ENCODE data around the gene FAM184B. TPM values are rescaled to one million over a fixed set of nuclear protein-coding genes. Genes with fewer than 3 reads are reported as not detected.

The FAM184B gene
- total RNA-seq, 4 donors from 2014 or later: 0.14 to 0.75 (median 0.18) TPM

DNA sequence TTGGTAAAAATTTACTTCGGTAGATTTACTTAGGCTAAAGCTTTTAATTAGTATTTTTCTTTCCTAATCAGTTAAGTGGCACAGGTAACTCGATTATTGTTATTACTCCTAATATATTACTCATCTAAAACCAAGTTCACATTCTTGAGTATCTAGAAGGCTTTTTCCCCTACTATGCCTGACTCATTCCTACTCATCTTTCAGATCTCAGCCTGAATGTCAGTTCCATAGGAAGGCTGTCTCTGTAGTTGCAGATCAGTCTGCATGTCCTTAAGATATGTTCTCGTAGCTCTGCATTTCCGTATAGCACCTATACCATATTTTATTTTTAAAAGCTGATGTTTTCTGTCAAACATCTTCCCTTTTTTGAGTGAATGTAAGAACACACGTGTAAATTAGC, 5.9 kb upstream of the FAM184B start:
- no peak overlapping the region for H3K27ac ChIP-seq
- H3K4me1 ChIP-seq: no peaks in the 10 kb centered on the region
- H3K9me3 ChIP-seq: no peaks in the 10 kb centered on the region
- no peak overlapping the region for H3K4me3 ChIP-seq
- in situ Hi-C loops (cut with MboI; ENCODE audit: low pct_ligation_motif_present in 1 of 4, low pct_unique_long_range_greater_than_20kb in 1 of 4, low sequenced_read_pairs in 3 of 4): loop anchor here in 1 of 4 donors (25.0 kb wide), 1 partner anchor 225 kb away; no protein-coding TSS in a partner anchor
- no peak for DNase-seq
- TF ChIP-seq POLR2A (IDR thresholded peaks at IDR 0.05) (no peak), POLR2AphosphoS5 (IDR thresholded peaks at IDR 0.05) (no peak), EP300 (IDR thresholded peaks at IDR 0.05; ENCODE audit: low read depth) (no peak)
- TF ChIP-seq, protein P1, sequence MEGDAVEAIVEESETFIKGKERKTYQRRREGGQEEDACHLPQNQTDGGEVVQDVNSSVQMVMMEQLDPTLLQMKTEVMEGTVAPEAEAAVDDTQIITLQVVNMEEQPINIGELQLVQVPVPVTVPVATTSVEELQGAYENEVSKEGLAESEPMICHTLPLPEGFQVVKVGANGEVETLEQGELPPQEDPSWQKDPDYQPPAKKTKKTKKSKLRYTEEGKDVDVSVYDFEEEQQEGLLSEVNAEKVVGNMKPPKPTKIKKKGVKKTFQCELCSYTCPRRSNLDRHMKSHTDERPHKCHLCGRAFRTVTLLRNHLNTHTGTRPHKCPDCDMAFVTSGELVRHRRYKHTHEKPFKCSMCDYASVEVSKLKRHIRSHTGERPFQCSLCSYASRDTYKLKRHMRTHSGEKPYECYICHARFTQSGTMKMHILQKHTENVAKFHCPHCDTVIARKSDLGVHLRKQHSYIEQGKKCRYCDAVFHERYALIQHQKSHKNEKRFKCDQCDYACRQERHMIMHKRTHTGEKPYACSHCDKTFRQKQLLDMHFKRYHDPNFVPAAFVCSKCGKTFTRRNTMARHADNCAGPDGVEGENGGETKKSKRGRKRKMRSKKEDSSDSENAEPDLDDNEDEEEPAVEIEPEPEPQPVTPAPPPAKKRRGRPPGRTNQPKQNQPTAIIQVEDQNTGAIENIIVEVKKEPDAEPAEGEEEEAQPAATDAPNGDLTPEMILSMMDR (IDR thresholded peaks at IDR 0.05): no peak
- no peaks in the 10 kb centered on the region for H3K36me3 ChIP-seq
- intact Hi-C loops (cut with DNase I; ENCODE audit: low total_unique reads): no loop called here
- H3K27me3 ChIP-seq: peaks cover 4% of the 10 kb centered on the region
- 78 to 92% methylated on average over 5 of the region's 5 CpGs for WGBS, 2 donors (ENCODE audit: low coverage in 1 of 2)

DNA sequence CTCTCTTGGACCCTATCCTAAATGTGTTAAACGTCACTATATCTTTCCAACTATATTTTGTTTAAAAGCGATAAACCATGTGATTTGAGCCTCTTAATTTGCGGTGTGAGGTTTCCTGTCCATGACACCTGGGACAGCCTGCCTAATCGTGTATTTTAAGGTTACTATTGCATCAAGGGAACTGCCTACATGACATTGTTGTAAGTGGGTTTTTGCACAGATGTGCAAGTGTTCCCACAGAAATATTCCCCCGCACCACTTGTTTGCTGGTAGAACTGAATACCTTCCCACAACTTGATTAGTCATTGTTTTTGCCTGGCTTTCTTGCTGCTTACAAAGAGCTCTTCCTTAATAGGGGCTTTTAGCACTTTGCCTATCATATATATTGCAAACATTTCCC, 5.1 kb upstream of the FAM184B start:
- intact Hi-C loops (cut with DNase I; ENCODE audit: low total_unique reads) (no loop called here), in situ Hi-C loops (cut with MboI; ENCODE audit: low pct_ligation_motif_present in 1 of 4, low pct_unique_long_range_greater_than_20kb in 1 of 4, low sequenced_read_pairs in 3 of 4) (loop anchor here in 1 of 4 donors (25.0 kb wide), 1 partner anchor 224 kb away; no protein-coding TSS in a partner anchor)
- 59 to 67% methylated on average over 4 to 5 of the region's 5 CpGs for WGBS, 2 donors (ENCODE audit: low coverage in 1 of 2)
- TF ChIP-seq POLR2A (IDR thresholded peaks at IDR 0.05) (no peak), POLR2AphosphoS5 (IDR thresholded peaks at IDR 0.05) (no peak), EP300 (IDR thresholded peaks at IDR 0.05; ENCODE audit: low read depth) (no peak)
- TF ChIP-seq, protein P1 (IDR thresholded peaks at IDR 0.05): no peak
- peaks cover 0 to 6% (median 4%) of the 10 kb centered on the region in 4 donors for H3K4me1 ChIP-seq
- H3K9me3 ChIP-seq: no peaks in the 10 kb centered on the region
- H3K27ac ChIP-seq: no peak overlapping the region
- H3K36me3 ChIP-seq: no peaks in the 10 kb centered on the region
- peaks cover 12% of the 10 kb centered on the region for H3K27me3 ChIP-seq
- H3K4me3 ChIP-seq: no peak overlapping the region
- no peak for DNase-seq

DNA sequence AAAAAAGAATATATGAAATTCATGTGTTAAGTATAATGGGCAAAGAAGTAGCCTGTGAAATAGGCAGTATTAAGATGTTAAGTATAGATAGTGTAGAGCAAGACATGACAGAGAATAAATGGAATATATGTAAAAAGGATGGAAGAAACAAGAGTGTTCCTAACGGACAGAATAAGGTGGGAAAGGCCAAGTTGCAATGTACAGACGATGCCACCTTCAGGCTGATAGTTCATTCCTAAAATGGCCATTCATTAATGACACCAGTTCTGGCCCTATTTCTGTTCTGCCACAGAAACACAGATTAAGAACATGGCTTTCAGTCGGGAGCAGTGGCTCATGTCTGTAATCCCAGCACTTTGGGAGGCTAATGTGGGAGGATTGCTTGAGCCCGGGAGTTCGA, 4.4 kb upstream of the FAM184B start:
- Histone ChIP-seq H3K9me3 (no peaks in the 10 kb centered on the region), H3K4me3 (no peak overlapping the region), H3K27ac (no peak overlapping the region), H3K36me3 (no peaks in the 10 kb centered on the region), H3K27me3 (peaks cover 19% of the 10 kb centered on the region), H3K4me1 (peaks cover 0 to 13% (median 11%) of the 10 kb centered on the region in 4 donors)
- no peak for TF ChIP-seq EP300 (IDR thresholded peaks at IDR 0.05; ENCODE audit: low read depth)
- no peak for TF ChIP-seq POLR2A (IDR thresholded peaks at IDR 0.05)
- TF ChIP-seq, protein P1 (IDR thresholded peaks at IDR 0.05): no peak
- no peak for TF ChIP-seq POLR2AphosphoS5 (IDR thresholded peaks at IDR 0.05)
- intact Hi-C loops (cut with DNase I; ENCODE audit: low total_unique reads): no loop called here
- in situ Hi-C loops (cut with MboI; ENCODE audit: low pct_ligation_motif_present in 1 of 4, low pct_unique_long_range_greater_than_20kb in 1 of 4, low sequenced_read_pairs in 3 of 4): loop anchor here in 1 of 4 donors (25.0 kb wide), 1 partner anchor 224 kb away; no protein-coding TSS in a partner anchor
- WGBS, 2 donors (ENCODE audit: low coverage in 1 of 2): 78 to 81% methylated on average over 2 to 5 of the region's 5 CpGs
- DNase-seq: no peak

DNA sequence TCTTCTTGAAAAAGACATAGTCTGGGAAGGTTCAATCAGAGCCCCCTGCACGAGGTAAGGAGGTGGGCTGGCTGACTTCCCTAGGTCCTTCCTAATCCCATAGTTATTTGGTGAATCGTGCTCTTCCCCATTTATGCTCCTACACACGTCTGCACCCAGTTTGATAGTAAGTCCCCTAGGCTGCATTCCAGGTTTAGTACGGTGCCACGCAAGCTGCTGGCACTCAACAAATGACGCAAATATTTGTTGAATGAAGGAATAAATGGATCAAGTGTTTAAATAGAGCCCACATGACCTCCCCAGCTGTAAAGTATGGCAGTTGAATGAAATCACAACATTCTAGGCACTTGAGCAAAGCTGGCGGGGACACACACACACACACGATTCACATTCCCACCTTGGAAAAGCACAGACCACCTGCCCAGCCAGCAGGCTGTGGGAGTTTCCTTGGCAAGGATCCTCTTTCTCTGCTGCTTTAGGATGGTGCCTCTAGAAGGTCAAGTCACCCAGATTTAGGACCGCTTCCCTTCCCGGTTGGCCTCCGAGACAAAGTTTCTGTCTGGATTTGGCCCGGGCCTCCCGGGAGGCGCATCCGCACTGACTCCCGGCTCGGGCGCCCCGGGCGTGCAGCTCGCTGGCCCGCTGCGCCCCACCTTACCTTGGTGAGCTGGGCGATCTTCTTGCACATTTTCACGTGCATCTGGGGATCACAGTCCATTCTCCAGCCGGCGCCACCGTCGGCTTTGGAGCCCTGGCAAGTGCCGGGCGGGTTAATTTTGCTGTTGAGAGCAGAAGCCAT, 721 bp downstream of the FAM184B start:
- no peak for DNase-seq
- WGBS, 2 donors (ENCODE audit: low coverage in 1 of 2): 0 to 15% methylated on average over 3 to 31 of the region's 31 CpGs
- in situ Hi-C loops (cut with MboI; ENCODE audit: low pct_ligation_motif_present in 1 of 4, low pct_unique_long_range_greater_than_20kb in 1 of 4, low sequenced_read_pairs in 3 of 4): loop anchor here in 1 of 4 donors (25.0 kb wide), 1 partner anchor 218 kb away; no protein-coding TSS in a partner anchor
- H3K27ac ChIP-seq: no peak overlapping the region
- TF ChIP-seq EP300 (IDR thresholded peaks at IDR 0.05; ENCODE audit: low read depth) (no peak), POLR2A (IDR thresholded peaks at IDR 0.05) (no peak), POLR2AphosphoS5 (IDR thresholded peaks at IDR 0.05) (no peak)
- TF ChIP-seq, protein P1 (IDR thresholded peaks at IDR 0.05): no peak
- H3K4me3 ChIP-seq: peak overlapping the region in 3 of 4 donors; percentile 16 to 49 (median 25)
- intact Hi-C loops (cut with DNase I; ENCODE audit: low total_unique reads): no loop called here
- peaks cover 52% of the 10 kb centered on the region for H3K27me3 ChIP-seq
- H3K9me3 ChIP-seq: no peaks in the 10 kb centered on the region
- no peaks in the 10 kb centered on the region for H3K36me3 ChIP-seq
- peaks cover 0 to 15% (median 14%) of the 10 kb centered on the region in 4 donors for H3K4me1 ChIP-seq

Measured in transverse colon (tissue), 4 donors.